IPS-NIHi7 (cell line): ENCODE measurements around the gene GPC1.

ENCODE experiments used
- DNase-seq: peaks from one replicate; pipeline ENCODE4 v3.0.0; 2012; ENCODE audit warnings: mixed read lengths; ENCODE audit errors: extremely low spot score

The GPC1 gene

DNA sequence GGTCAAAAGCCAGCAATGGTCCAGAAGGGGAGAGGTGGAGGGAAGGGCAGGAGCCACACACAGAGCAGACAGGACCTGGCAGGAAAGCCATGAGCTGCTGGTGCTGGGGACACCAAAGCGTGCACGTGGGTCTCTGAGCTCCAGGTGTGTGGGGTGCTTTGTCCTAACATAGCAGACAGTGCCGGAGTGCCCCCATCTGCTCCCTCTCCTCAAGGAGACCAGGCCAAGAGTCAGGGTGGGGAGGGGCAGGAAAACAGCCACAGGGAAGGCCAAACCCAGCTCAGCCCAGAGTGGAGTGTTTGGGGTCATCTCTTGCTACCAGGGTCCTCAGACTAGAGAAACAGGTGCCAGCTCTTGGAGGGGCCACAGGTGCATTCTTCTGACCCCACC is 4.2 kb upstream of the GPC1 start:
- DNase-seq: no peak

DNA sequence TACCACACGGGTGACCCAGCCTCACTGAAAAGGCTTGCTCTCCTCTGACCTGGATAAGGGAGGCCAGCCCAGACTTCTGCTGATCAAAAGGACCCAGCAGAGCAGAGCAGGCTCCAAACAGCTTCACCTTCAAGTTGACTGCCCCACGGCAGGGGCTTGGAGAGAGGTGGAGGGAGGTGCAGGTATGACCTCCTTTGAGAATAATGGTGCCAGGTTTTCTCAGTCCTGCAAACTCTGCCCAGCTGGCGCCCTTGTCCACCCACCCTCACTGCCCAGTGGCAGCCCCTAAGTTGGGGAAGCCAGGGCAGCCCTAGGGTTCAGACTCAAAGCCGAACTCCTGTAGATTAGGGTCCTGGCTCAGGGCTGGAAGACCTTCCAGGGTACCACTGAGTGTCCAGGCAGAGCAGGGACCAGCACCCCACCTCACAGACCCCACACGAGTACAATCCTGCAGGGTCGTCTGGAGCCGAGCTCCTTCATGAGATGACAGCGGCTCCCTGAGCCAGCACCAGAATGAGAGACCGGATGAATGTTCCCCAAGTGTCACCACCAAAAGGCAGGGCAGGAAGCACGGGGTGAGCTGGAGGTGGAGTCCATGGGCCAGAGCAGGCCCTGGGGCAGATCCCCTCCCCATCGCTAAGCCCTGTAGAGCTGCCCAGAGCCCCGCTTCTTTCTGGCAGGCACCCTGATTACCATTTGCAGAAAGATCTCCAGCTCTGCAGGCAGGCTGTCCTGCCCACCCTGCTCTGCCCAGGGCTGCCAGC is 3.6 kb upstream of the GPC1 start:
- no peak for DNase-seq

DNA sequence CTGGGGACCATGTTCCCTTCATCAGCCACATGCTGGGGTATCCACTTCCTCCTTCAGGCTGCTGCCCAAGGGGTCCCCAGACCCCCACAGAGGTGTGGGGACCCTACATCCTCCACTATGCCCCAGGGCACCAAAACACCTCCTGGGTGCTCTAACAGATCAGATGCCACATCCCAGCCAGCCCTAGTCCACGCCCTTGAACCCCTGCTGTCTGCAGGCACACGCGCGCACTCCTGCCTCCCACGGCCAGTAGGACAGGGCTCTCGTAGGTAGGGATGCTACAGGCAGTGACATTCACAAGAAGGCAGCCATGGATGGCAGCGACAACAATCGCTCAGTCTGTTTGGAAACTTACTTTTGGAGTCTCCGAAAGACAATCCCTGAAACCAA is 3.0 kb upstream of the GPC1 start:
- DNase-seq: no peak

DNA sequence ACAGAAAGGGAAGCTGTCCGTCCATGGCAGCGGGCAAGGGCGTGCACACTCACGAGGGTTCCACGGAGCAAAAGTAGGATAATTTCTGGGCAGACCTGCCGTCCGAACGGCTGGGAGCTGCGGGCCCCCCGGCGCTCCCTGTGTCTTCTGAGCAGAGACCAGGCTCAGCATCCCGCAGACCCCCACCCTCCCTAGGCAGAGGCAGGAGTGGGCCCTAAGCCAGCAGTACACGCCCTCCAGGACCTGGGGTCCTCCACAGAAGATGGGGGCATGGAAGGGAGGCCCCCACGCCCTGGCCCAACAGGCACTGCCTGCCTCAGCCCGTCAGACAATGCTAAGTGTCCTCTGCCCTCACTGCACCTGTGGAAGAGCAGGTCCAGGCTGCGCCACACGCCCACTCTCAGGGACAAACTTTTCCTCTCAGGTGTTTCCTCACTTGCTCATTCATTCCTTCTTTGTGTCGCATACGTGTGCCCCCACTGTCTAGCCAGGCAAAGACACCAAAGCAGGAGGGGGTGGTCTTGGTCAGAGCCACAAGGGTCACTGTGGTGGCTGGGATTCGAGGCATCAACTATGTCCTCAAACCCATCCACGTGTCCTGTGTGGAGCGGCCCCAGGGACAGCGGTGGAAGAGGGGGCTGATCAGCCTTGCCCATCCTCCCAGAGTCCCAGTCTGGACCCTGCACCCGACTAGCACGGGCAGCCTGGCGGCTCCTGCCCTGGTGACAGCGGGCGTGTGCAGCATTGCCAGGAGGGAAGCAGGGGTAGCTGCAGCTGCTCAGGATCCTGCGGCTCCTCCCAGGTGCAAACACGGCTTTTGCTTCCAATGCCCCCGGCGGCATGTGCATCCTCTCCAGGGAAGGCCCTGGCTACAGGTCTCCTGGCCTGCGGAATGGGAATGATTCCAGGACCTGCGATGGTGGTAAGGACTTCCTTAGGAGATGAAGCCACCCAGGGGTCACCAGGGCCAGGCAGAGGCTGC is 2.4 kb upstream of the GPC1 start:
- no peak for DNase-seq

DNA sequence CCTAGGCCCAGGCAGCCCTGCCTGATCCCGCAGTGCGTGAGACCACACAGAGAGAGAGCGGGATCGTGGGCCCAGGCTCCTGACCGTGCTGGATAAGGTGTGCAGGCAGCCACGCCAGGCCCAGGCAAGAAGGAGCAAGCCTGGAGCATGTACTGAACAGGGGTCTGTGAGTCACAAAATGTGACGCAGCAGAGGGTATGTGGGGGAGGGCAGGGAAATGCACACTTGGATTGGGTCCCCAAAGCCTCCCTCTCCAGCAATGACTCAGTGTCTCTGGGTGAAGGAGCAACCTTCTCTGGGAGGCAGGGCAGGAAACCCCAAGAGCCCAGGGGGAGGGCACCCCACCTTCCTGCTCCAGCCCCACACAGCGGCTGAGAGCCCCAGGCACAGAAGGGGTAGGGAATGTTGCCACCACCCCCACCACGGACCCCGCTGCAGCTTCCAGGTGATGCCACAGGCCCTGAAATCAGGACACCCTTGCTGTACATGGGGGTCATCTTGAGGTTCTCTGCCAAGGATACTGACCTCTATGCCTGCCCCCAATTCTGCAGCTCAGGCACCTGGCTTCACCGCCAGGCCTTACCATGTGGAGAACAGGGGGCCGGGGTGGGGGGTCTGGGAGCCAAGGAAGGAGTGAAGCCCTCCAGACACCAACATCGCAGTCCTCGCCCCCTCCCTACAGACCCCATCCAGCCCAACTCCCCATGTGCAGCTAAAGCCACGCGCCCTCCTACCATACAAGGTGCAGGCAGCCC is 1.3 kb upstream of the GPC1 start:
- DNase-seq: no peak

DNA sequence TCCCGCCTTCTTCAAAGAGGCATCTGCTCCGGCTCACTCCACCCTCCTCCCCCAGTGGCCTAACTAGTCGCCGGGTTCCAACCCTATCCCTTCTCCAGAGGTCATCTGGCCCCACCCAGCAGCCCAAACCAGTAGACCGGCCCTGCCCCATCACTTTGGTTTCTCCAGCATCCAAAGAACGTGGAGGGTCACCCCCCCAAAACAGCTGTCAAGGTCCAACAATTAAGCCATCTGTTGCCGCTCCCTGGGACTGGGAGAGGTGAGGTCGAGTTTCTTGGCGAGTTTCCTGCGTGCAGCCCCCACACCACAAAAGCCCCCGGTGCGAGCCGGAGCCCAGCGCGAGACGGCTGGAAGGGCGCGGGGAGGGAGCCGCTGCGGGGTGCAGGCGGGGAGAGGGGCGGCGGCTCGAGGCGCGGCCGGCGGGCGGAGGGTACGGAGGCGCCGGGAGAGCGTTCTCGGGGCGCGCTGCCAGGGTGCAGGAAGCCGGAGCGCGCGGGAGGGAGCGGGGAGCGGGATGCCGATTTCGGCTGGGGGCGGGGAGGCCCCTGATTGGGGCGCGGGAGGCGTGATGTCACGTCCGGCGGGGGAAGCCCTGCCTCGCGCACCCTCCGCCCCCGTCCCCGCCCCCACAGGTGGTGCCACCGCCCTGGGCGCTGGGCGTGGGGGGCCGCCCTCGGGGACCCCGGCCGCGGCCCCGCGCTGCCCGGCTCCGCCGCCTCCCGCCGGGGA is 571 bp upstream of the GPC1 start:
- peak; percentile 97 for DNase-seq

DNA sequence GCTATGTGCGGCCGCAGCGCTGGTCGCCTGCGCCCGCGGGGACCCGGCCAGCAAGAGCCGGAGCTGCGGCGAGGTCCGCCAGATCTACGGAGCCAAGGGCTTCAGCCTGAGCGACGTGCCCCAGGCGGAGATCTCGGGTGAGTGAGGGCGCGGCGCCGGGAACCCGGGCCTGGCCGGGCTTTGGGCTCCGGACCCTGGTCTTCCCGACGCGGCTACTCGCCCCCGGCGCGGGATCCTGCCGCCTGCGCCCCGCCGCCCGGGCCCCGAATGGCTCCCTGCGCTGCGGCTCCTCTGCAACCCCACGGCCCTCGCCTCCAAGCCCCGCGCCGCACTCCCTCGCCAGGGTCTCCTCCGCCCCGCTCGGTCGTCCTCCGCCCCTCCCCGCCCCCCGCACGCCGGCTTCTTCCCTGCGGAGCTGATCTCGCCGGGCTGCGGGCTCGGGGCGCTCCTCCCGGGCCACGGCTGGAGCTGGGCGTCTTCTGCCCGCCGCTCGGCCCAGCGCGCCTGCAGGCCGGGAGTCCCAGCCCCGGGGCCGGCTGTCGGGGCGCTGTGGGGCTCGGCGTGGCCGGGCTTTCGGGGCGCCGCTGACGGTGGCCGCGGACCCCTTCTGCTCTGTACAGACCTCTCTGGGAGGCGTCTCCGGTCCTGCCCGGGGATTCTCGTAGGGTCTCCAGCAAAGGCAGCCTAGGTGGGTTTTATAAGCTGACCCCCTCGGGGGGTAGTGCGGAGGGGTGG is 652 bp downstream of the GPC1 start:
- no peak for DNase-seq

DNA sequence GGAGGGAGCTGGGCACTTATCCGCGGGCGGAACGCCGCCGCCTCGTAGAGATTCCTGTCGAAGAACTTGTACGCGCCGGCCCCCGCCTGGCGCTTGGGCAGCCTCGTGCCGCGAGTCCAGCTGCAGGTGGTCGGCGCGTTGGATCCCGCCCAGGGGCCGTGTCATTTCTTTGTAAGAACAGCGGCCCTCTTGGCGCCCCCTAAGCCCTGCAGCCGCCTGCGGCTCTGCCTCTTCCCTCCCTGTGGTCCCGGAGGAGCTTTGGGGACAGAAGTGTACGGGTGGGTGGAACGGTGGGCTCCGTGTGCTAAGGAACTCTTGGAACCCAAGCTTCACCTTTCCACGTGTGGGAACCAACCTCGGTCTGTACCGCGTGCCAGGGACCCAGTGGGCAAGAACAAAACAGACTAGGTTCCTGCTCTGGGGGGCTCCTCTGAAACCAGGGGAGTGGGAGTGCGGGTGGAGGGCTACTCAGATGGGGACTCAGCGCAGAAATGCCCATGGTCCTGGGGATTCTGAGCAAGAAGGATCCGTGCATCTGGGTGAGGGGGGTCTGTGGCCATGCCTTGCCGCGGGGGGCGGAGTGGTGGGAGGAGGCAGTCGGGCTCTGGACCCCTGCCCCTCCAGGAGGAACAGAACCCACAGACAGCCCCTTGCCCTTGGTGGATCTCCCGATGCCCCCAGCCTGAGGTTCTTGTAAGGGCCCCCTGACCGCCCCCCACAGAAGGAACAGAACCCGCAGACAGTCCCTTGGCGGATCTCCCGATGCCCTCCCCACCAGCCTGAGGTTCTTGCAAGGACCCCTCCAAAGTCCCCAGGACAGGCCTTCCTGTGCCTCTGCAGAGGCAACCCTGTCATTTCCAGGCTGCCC is 1.5 kb downstream of the GPC1 start:
- no peak for DNase-seq

DNA sequence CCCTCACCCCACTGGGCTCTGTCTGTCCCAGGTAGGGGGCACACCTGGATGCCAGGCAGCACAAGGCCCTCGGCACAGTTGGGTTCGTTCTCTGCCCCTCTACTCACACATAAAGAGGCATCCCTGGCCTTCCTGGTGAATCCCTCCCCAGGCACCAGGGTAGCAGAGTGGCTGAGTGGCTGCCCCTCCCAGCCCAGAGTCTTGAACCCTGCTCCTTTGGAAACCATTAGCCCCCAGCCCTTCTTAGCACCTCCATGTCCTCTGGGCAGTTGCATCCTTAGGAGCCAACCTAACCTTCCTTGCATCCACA is 2.0 kb downstream of the GPC1 start:
- no peak for DNase-seq

DNA sequence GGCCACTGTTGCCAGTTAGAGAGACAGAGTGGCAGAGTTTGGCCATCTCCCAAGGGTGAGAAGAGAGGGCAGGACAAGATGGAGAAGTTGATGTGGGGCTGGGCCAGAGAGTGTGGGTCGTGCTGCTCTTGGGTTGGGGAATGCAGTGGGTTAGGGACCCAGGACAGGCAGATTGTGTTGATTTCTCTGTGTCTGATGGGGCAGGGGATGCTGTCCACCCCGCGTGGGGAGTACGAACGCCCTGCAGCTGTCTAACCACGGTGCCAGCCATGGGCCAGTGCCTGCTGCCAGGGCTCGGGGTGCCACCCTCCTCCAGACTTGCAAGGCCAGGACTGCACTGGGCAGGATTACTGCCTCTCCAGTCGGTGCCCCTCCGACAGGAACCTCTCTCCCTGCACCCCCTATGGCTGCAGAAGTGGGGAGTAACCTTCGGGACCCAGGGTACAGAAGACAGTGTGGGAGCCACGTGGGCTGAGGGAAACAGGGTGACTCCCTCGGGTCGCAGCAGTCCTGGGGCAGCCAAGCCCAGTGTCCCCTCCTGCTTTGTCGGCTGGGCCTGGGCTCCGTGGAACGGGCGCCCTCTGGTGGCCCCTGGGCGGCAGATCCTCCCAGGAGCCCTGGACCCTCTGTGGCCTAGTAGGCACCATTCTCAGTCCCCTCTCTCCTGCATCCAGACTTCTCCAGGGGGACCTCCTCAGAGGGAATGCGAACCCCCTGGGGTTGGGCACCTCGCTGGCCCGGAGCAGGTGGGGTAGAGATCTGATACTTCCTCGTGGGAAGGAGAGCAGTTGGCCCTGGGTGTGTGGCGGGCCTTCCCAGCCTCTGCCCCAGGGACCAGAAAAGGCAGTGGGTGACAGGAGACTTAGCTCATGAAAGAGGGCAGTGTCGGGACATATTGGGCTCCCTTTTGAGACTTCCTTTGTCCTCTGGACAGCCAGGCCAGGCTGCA is 2.7 kb downstream of the GPC1 start:
- DNase-seq: peak; percentile 88

DNA sequence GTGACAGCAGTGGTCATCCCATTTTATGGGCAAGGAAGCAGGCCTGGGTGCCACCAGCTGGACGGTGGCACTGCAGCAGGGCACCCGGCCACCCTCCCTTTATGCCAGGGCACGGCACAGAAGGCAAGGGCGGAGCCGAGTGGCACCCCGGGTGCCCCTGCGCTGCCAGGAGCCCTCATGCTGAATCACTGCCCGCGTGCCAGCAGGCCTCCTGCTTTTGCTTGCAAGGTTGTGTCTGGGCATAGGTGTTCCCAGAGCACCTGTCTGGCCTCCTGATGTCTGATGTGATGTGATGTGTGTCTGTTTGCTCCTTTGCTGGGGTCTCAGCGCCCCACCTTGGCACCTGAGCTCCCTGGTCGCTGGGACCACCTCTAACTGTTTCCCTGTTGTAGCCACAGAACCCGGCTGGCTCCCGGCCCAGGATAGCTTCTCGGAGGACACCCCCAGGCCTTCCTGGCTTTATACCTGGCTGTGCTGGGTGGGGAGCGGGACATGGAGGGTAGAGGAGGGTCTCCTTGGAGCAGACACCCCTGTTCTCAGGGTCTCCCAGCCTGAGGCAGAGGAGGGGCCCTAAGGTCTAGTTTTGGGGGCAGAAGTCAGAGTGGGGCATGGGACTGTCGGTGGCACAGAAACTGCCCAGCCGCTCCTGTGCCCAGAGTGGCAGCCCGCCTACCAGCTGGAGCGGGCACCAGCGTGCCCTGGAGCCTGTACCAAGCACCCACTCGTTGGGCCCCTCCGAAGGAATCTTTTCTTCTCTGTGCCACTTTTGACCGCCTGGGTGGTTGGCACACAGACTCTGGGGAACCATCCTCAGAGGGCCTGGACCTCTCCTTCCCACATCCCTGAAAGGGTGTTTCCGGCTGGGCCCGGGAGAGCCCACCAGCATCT is 3.6 kb downstream of the GPC1 start:
- no peak for DNase-seq

DNA sequence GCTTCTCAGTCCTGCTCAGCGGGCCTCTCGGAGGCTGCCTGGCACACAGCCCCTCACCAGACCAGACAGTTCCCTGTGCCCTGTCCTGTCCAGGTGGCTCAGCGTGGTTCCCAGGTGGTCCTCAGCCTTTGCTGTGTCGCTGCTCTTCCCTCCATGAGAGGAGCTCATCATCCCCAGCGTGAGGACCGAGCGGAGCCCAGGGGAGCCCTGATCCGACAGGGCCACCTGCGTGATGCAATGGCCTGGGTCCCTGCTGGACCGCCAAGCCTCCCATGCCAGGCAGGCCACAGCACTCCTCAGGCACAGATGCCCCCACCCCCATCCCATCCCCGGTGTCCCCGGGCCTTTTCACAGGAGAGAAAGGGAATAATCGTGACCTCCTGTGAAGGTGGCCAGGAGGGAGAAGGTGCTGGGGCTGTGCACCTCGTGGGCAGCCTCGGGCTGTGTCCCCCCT is 4.3 kb downstream of the GPC1 start:
- no peak for DNase-seq

DNA sequence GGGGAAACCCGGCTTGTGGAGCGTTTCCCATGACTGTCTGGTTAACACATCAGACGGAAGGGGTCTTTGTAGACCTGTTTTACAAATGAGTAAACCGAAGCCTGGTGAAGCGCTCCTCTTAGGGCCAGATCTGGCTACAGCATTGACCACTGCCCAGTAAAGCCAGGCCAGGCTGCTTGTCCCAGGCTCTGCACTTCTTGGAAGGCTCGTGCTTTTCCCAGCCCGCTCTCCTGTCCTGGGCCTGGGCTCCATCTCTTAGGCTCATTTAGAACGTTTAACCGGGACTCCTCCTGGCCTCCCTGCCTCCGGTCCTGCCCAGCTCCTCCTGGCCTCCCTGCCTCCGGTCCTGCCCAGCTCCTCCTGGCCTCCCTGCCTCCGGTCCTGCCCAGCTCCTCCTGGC is 4.8 kb downstream of the GPC1 start:
- DNase-seq: no peak

DNA sequence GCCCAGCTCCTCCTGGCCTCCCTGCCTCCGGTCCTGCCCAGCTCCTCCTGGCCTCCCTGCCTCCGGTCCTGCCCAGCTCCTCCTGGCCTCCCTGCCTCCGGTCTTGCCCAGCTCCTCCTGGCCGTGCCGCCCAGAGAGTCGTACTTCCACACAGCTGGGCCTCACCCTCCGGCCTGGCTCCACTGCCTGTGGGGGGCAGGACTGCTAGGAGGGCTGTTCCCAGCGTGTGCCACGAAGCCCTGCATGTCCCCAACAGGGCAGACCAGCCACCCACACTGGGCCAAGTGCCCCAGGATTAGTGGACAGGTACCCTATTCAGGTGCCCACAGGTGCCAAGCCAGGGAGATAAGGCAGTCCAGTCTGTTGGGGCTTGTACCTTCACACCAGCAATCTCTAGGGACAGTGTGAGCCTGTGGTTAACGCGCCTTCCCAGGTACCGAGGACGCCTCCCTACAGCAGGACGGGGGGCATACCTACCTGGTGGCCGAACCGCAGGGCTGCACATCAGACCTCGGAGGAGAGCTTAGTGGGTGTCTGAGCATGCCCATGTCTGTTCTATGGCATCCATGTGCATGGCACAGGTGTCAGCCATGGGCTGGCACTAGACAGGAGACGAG is 5.3 kb downstream of the GPC1 start:
- DNase-seq: no peak

DNA sequence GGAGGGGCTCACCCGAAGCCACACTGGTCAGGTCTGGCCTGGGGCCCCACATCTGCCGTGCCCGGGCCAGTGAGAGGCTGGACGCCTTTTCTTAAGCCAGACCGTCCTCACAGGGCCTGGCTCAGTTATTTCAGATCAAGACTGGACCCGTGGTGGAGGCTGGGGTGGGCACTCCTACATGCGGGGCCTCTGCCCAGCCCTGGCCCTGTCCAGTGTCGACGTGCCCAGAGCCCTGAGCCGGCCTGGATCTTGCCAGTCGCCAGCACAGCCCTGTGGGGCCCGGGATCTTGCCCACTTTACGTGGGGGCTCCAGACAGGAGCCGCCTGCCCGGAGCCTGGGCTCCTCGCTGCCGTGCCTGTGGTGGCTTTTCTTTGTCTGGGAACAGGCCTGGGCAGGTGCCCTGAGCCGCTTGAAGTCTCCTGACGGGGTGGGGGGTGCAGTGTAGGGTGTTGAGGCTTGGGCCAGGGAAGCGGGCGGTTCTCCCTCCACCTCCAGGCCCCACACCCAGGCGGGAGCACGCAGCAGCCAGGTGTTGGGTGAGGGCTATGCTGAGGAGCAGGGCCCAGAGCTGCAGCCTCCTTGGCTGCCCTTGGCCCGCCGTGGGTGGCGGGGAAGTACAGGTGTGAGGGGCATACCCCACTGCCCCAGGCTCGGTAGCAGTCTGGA is 6.0 kb downstream of the GPC1 start:
- no peak for DNase-seq

DNA sequence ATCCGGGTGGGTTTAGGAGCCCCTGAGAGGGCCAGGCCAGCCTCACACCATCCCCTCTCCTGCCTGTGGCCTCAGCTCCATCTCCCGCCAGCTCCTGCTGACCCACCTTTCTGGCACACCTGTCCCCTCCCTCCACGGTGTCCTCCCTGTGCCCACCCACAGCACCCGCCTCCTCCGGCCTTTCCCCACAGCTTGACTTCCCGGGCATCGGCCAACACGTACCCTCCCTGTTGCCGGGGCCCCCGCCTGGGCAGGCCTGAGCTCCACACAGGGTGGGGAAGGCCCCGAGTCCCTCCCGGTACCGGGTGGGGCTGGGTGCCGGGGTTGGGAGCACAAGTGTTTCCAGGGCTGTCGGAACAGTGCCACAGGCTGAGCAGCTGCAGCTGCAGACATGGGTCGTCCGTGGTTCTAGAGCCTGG is 6.5 kb downstream of the GPC1 start:
- DNase-seq: no peak
